Colon (tissue), 2 donors: ENCODE measurements around the gene STAT3.
"Not testable (repeated sequence)": the region's sequence is repeated elsewhere in the genome, so short reads cannot be mapped to it uniquely, and the experiment has no call there.

Source experiments
- FAIRE-seq: peaks from 2 replicates; lab custom pipeline; 2012; peaks lifted over from hg19 to GRCh38; lab: Jason Lieb, UNC
- donor health status: control.
- donor health status: control.

Gene STAT3

GRCh38 chr17:42380935-42381334 is 7.3 kb downstream of the STAT3 start:
- FAIRE-seq: no peak

GRCh38 chr17:42378959-42379594 is 9.2 kb downstream of the STAT3 start:
- no peak for FAIRE-seq

- FAIRE-seq: no peak
These were observed 9.8 kb downstream of the STAT3 start for GRCh38 chr17:42378359-42378958.

GRCh38 chr17:42373896-42374295 is 14.3 kb downstream of the STAT3 start:
- no peak for FAIRE-seq

- no peak for FAIRE-seq
These were observed 16.1 kb downstream of the STAT3 start for GRCh38 chr17:42372142-42372541.

GRCh38 chr17:42368797-42369561 is 19.3 kb downstream of the STAT3 start:
- not testable (repeated sequence) for FAIRE-seq

GRCh38 chr17:42368310-42368709 is 19.9 kb downstream of the STAT3 start:
- not testable (repeated sequence) for FAIRE-seq

- not testable (repeated sequence) for FAIRE-seq
These were observed 21.8 kb downstream of the STAT3 start for GRCh38 chr17:42366176-42367023.

- no peak for FAIRE-seq
These were observed 23.1 kb downstream of the STAT3 start for GRCh38 chr17:42365136-42365535.

GRCh38 chr17:42363767-42364585 is 24.3 kb downstream of the STAT3 start:
- no peak for FAIRE-seq

- no peak for FAIRE-seq
These were observed 25.0 kb downstream of the STAT3 start for GRCh38 chr17:42363231-42363630.

- FAIRE-seq: no peak
These were observed 25.8 kb downstream of the STAT3 start for GRCh38 chr17:42362245-42362961.

GRCh38 chr17:42361781-42362186 is 26.5 kb downstream of the STAT3 start:
- FAIRE-seq: no peak

GRCh38 chr17:42360388-42360787 is 27.9 kb downstream of the STAT3 start:
- not testable (repeated sequence) for FAIRE-seq

GRCh38 chr17:42359133-42359532 is 29.1 kb downstream of the STAT3 start:
- FAIRE-seq: no peak

GRCh38 chr17:42358434-42358833 is 29.8 kb downstream of the STAT3 start:
- no peak for FAIRE-seq

GRCh38 chr17:42354956-42355843 is 33.0 kb downstream of the STAT3 start:
- no peak for FAIRE-seq

- no peak for FAIRE-seq
These were observed 40.1 kb downstream of the STAT3 start for GRCh38 chr17:42348104-42348503.

GRCh38 chr17:42347606-42348005 is 40.6 kb downstream of the STAT3 start:
- FAIRE-seq: no peak

- FAIRE-seq: no peak
These were observed 41.0 kb downstream of the STAT3 start for GRCh38 chr17:42347198-42347597.
